ENCODE results near the gene NRARP.

- TF ChIP-seq SP1 (IDR thresholded peaks at IDR 0.05) (no peak), FOXA1 (IDR thresholded peaks at IDR 0.05) (no peak), TARDBP (IDR thresholded peaks at IDR 0.05) (no peak), FOXK2 (IDR thresholded peaks at IDR 0.05) (no peak), FOXM1 (IDR thresholded peaks at IDR 0.05; ENCODE audit: borderline replicate concordance) (no peak), PKNOX1 (IDR thresholded peaks at IDR 0.05) (no peak), ELF4 (IDR thresholded peaks at IDR 0.05) (no peak), CTBP1 (IDR thresholded peaks at IDR 0.05; ENCODE audit: borderline replicate concordance) (no peak)
These were observed 24.5 kb upstream of the NRARP start for GRCh38 chr9:137326445-137327065.
